Karpas-422 (cell line): ENCODE results near the gene OR5B2. TPM values are rescaled to one million over a fixed set of nuclear protein-coding genes. Genes with fewer than 3 reads are reported as not detected.
"Not testable (repeated sequence)": the region's sequence is repeated elsewhere in the genome, so short reads cannot be mapped to it uniquely, and the experiment has no call there.

Experiments
- DNase-seq: peaks from one replicate; pipeline ENCODE4 v3.0.0-alpha.2; 2015
- H2AFZ ChIP-seq: fragments of 200-600 bp; sonication (generic); 2 replicates; pipeline ENCODE4 v1.6.1; 2014; ENCODE audit warnings: antibody characterized with exemption, low read length, mixed read lengths
- H3K27ac ChIP-seq: fragments of 200-600 bp; sonication (generic); 2 replicates; pipeline ENCODE4 v1.5.1; 2014; ENCODE audit warnings: mild to moderate bottlenecking, low read length, moderate library complexity
- H3K27me3 ChIP-seq: fragments of 200-600 bp; sonication (generic); 2 replicates; pipeline ENCODE4 v1.6.1; 2014; ENCODE audit warnings: low read length, mixed read lengths
- H3K36me3 ChIP-seq: fragments of 200-600 bp; sonication (generic); 2 replicates; pipeline ENCODE4 v1.6.1; 2014; ENCODE audit warnings: low read length, mixed read lengths; ENCODE audit not compliant: insufficient read depth
- H3K4me1 ChIP-seq: fragments of 200-600 bp; sonication (generic); 2 replicates; pipeline ENCODE4 v1.6.1; 2014; ENCODE audit warnings: mild to moderate bottlenecking, low read length, mixed read lengths
- H3K4me2 ChIP-seq: fragments of 200-600 bp; sonication (generic); 2 replicates; pipeline ENCODE4 v1.6.1; 2014; ENCODE audit warnings: low read length, low read depth, mild to moderate bottlenecking; ENCODE audit not compliant: poor library complexity, severe bottlenecking
- H3K4me3 ChIP-seq: fragments of 200-600 bp; sonication (generic); 2 replicates; pipeline ENCODE4 v1.5.1; 2014; ENCODE audit warnings: mild to moderate bottlenecking, antibody characterized with exemption, low read length, mixed read lengths
- H3K79me2 ChIP-seq: fragments of 200-600 bp; sonication (generic); 2 replicates; pipeline ENCODE4 v1.6.1; 2014; ENCODE audit warnings: mild to moderate bottlenecking, low read length, mixed read lengths
- H3K9ac ChIP-seq: fragments of 200-600 bp; sonication (generic); 2 replicates; pipeline ENCODE4 v1.6.0; 2014; ENCODE audit warnings: low read length
- H3K9me2 ChIP-seq: fragments of 200-600 bp; sonication (generic), shearing (Covaris generic); replicated peaks from 2 replicates; pipeline ENCODE4 v1.6.0; 2014; ENCODE audit warnings: mild to moderate bottlenecking, low read length, moderate library complexity; ENCODE audit not compliant: insufficient read depth
- H3K9me3 ChIP-seq: fragments of 300-700, 200-600 bp; sonication (generic); 2 replicates; pipeline ENCODE4 v1.6.1; 2014; ENCODE audit warnings: low read length, mixed read lengths
- H4K20me1 ChIP-seq: fragments of 200-600 bp; sonication (generic); 2 replicates; pipeline ENCODE4 v1.6.1; 2014; ENCODE audit warnings: mild to moderate bottlenecking, antibody characterized with exemption, low read length, low read depth; ENCODE audit not compliant: insufficient read depth
- total RNA-seq: library from RNA; depleted of rRNA; stranded (reverse); fragments of >200 nt; shearing (Covaris generic); gene quantifications from 2 replicates; pipeline ENCODE4 v1.2.3, GENCODE V29; 2014; ENCODE audit warnings: low replicate concordance

The OR5B2 gene
- total RNA-seq, 1 experiment from 2014 or later: not detected

DNA sequence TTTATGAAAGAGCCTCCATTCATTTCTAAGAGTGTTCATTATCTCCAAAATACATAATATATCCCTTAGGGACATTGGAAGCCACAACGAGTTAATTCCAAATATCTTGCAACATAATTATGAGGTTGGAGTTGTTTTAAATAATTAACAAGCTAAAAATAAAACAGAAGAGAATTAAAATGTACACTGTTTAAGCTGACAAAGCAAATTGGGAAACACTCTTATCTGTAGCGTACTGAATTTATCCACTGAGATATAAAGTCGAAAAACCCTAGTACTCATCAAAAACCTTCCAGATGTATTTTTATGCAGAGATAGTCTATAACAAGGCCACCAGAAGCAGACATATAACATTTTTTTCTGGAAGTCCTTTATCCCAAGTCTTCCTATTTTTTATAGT is 6.3 kb upstream of the OR5B2 start:
- Histone ChIP-seq H4K20me1 (no peaks in the 10 kb centered on the region), H3K4me1 (no peaks in the 10 kb centered on the region), H3K4me2 (no peak overlapping the region)

DNA sequence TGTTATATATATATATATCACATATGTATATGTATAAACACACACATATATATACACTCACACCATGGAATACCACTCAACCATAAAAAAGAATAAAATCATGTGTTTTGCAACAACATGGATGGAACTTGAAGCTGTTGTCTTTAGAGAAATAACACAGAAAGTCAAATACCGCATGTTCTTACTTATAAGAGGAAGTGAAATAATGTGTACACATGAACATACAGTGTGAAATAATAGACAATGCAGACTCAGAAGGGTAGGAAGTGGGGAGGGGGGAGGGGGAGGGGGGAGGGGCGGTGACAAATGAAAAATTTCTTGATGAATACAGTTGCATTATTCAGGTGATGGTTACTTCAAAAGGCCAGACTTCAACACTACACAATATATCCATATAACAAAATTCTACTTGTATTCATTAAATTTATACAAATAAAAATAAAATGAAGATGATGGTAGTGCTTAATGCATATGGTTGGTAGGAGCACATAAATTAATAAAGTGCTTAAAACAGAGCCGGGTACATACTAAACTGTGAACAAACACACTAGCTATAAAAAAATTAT is 5.8 kb upstream of the OR5B2 start:
- Histone ChIP-seq H3K4me1 (no peaks in the 10 kb centered on the region), H3K79me2 (no peaks in the 10 kb centered on the region), H3K27me3 (no peaks in the 10 kb centered on the region), H3K4me3 (no peak overlapping the region), H3K9me3 (no peaks in the 10 kb centered on the region), H3K27ac (no peak overlapping the region), H2AFZ (no peak overlapping the region), H3K9ac (no peak overlapping the region), H4K20me1 (no peaks in the 10 kb centered on the region), H3K9me2 (no peaks in the 10 kb centered on the region), H3K4me2 (no peak overlapping the region), H3K36me3 (no peaks in the 10 kb centered on the region)
- DNase-seq: no peak

More for the DNA sequence above, 6.3 kb upstream of the OR5B2 start:
- H3K9ac ChIP-seq: no peak overlapping the region
- DNase-seq: no peak
- H3K79me2 ChIP-seq: no peaks in the 10 kb centered on the region
- H3K27me3 ChIP-seq: no peaks in the 10 kb centered on the region
- H3K9me2 ChIP-seq: no peaks in the 10 kb centered on the region
- H3K36me3 ChIP-seq: no peaks in the 10 kb centered on the region
- H3K27ac ChIP-seq: no peak overlapping the region
- H3K9me3 ChIP-seq: no peaks in the 10 kb centered on the region
- no peak overlapping the region for H3K4me3 ChIP-seq
- no peak overlapping the region for H2AFZ ChIP-seq

DNA sequence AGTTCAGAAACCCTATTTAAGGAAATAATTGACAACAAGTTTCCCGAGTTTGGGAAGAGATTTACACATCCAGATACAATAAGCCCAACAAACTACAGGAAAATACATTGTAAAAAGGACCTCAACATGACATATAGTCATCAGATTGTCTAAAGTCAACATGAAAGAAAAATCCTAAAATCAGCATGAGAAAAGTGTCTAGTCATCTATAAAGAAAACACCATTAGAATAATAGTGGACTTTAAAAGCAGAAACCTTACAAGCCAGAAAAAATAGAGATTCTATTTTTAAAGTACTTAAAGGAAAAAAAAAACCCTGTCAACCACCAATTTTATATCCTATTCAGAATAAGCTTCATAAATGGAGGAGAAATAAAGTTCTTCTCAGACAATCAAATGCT is 1.4 kb upstream of the OR5B2 start:
- Histone ChIP-seq H3K27ac (no peak overlapping the region), H3K79me2 (no peaks in the 10 kb centered on the region), H3K9ac (no peak overlapping the region), H3K4me2 (no peak overlapping the region), H4K20me1 (no peaks in the 10 kb centered on the region), H3K36me3 (no peaks in the 10 kb centered on the region), H2AFZ (no peak overlapping the region), H3K27me3 (no peaks in the 10 kb centered on the region), H3K9me3 (no peaks in the 10 kb centered on the region), H3K4me1 (no peaks in the 10 kb centered on the region), H3K9me2 (no peaks in the 10 kb centered on the region), H3K4me3 (no peak overlapping the region)
- DNase-seq: no peak

DNA sequence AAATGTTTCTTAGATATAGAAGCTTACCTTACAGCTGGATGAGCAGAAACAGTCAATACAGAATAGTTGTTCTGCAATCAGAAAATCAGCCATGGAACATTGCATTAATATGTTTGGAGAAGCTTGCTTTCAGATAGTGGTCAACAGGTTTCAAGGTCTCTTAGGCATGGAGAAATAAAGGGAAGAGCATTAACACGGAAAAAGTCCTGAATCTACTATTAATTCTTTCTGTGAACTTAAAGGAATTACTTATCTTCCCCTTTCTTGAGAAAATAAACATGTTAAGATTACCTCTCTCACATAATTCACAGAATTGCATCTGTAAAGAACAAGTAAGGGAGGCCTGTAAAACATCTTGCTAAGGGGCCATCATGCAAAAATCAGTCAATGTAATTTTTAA is 21.1 kb downstream of the OR5B2 start, which contains the start of gene OR5B3:
Gene OR5B3, minus strand, starts transcription at position 101 of the 400 bp plus-strand sequence. CDS start 3,465 bp downstream, outside the sequence.
- Histone ChIP-seq H3K4me1 (no peaks in the 10 kb centered on the region), H3K9me3 (peaks cover 5% of the 10 kb centered on the region), H3K79me2 (no peaks in the 10 kb centered on the region), H2AFZ (no peak within 1 kb of the TSS), H3K9me2 (no peaks in the 10 kb centered on the region), H4K20me1 (no peaks in the 10 kb centered on the region), H3K4me3 (no peak within 1 kb of the TSS), H3K36me3 (no peaks in the 10 kb centered on the region), H3K4me2 (no peak within 1 kb of the TSS), H3K27ac (no peak within 1 kb of the TSS), H3K9ac (no peak within 1 kb of the TSS), H3K27me3 (no peaks in the 10 kb centered on the region)
- no peak for DNase-seq

DNA sequence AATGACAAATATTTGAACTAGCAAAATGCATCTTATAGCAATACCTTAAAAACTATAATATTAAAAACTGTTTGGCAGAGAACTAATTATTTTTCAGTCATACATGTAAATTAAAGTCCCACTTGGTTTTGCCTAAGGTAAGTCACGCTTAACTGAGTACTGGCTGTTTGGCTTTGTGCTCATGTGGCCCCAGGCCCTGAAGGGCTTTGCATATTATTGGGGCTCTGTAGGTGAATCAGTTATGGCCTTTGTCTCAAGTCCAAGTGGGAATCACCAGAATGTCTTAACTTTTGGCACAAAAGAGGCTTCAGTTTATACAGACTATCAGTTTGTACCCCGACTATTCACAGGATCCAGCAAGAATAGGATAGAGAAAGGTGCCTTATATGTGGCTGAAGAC is 28.3 kb downstream of the OR5B2 start:
- not testable (repeated sequence) for H3K9me2 ChIP-seq, H2AFZ ChIP-seq, DNase-seq, H3K27me3 ChIP-seq, H3K9ac ChIP-seq, H3K4me3 ChIP-seq, H3K79me2 ChIP-seq, H3K9me3 ChIP-seq, H3K36me3 ChIP-seq, H4K20me1 ChIP-seq, H3K4me1 ChIP-seq, H3K27ac ChIP-seq, H3K4me2 ChIP-seq

DNA sequence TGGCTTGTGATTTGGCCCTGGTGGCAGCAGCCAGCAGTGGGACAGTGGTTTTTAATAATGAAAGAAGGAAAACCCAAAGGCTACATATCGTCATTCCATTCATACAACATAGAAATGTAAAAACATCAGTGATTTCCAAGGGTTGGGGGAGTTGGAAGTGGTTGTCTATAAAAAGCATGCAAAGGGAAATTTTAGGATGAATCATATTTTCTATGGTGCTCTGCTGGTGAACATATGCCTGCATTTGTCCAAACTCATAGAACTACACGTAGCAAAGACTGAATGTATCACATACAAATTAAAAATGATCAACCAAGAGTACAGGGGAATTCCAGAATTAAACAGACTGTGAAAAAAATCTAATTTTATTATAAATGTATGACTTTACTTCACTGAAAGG is 32.3 kb downstream of the OR5B2 start:
- no peaks in the 10 kb centered on the region for H3K9me3 ChIP-seq
- no peak overlapping the region for H3K4me2 ChIP-seq
- no peak overlapping the region for H3K4me3 ChIP-seq
- no peaks in the 10 kb centered on the region for H3K27me3 ChIP-seq
- H3K4me1 ChIP-seq: no peaks in the 10 kb centered on the region
- no peaks in the 10 kb centered on the region for H3K36me3 ChIP-seq
- H4K20me1 ChIP-seq: no peaks in the 10 kb centered on the region
- no peak for DNase-seq
- H3K27ac ChIP-seq: no peak overlapping the region
- no peaks in the 10 kb centered on the region for H3K9me2 ChIP-seq
- H3K9ac ChIP-seq: no peak overlapping the region
- no peak overlapping the region for H2AFZ ChIP-seq
- H3K79me2 ChIP-seq: no peaks in the 10 kb centered on the region

DNA sequence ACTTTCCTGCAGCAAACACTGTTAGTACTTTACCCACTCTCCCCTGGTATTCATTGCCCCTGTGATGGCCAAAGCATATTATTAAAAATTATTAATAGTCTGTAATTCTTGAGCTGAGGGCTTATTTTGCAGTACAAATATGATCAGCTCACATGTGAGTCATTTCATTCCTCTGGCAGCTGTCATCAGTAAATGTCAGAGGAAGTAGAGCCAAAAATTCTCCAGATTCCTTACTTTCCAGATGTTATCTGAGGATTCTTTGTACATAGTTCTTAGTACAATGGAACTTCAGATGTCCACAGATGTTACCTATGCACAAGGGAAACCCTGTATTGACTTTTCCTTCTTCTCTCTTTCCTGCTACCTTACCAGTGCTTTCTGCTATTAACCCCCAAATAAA is 33.7 kb downstream of the OR5B2 start:
- no peaks in the 10 kb centered on the region for H3K27me3 ChIP-seq

DNA sequence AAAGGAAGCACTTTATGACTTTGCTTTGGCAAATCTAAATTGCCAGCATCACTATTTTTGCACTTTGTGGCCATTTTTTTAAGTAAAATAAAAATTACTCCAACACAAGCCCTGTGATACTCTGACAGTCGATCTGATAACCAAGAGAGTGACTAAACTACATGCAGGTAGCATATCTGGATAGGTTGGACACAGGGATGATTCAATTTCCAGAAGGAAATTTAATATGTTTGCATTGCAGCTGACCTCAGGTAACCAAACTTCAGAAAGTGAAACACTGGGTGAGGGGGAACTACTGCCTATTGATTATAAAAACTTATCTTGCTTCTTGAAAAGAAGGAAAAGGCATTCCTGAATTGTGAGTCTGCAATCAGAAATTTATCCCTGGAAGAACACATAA is 35.2 kb downstream of the OR5B2 start:
- no peaks in the 10 kb centered on the region for H3K27me3 ChIP-seq
- no peaks in the 10 kb centered on the region for H4K20me1 ChIP-seq
- H3K79me2 ChIP-seq: no peaks in the 10 kb centered on the region
- H3K9ac ChIP-seq: no peak overlapping the region
- H3K9me2 ChIP-seq: no peaks in the 10 kb centered on the region
- no peak overlapping the region for H2AFZ ChIP-seq
- no peaks in the 10 kb centered on the region for H3K9me3 ChIP-seq
- H3K27ac ChIP-seq: no peak overlapping the region
- no peaks in the 10 kb centered on the region for H3K4me1 ChIP-seq
- H3K36me3 ChIP-seq: no peaks in the 10 kb centered on the region
- no peak overlapping the region for H3K4me3 ChIP-seq
- no peak overlapping the region for H3K4me2 ChIP-seq
- DNase-seq: no peak

More for the DNA sequence above, 33.7 kb downstream of the OR5B2 start:
- DNase-seq: no peak
- no peaks in the 10 kb centered on the region for H3K4me1 ChIP-seq
- no peaks in the 10 kb centered on the region for H3K9me2 ChIP-seq
- H2AFZ ChIP-seq: no peak overlapping the region
- no peaks in the 10 kb centered on the region for H4K20me1 ChIP-seq
- no peaks in the 10 kb centered on the region for H3K36me3 ChIP-seq
- no peak overlapping the region for H3K4me2 ChIP-seq
- H3K9me3 ChIP-seq: no peaks in the 10 kb centered on the region
- no peak overlapping the region for H3K9ac ChIP-seq
- no peaks in the 10 kb centered on the region for H3K79me2 ChIP-seq
- no peak overlapping the region for H3K27ac ChIP-seq
- H3K4me3 ChIP-seq: no peak overlapping the region

DNA sequence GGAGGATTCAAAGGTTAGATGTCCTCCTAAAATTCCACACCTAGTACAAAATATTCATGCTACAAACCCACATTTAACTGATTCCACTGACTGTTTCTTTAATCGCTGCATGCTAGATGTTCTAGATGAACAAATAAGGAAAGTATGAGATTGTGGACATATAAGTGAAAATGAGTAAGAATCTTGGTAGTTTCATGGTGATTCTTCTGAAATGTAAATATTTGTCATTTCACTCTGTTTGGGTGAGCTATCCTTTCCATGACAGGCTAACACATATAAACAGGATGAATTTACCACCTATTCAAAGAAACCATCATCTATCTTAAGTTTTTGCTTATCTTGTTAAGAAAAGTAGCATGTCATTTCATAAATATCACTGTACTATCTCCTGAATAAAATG is 36.0 kb downstream of the OR5B2 start:
- no peaks in the 10 kb centered on the region for H3K4me1 ChIP-seq
- H3K9me3 ChIP-seq: no peaks in the 10 kb centered on the region
- no peaks in the 10 kb centered on the region for H3K9me2 ChIP-seq
- no peak for DNase-seq
- H3K4me3 ChIP-seq: no peak overlapping the region
- no peak overlapping the region for H3K4me2 ChIP-seq
- H3K9ac ChIP-seq: no peak overlapping the region
- no peak overlapping the region for H3K27ac ChIP-seq
- no peaks in the 10 kb centered on the region for H3K79me2 ChIP-seq
- H3K36me3 ChIP-seq: no peaks in the 10 kb centered on the region
- H4K20me1 ChIP-seq: no peaks in the 10 kb centered on the region
- no peak overlapping the region for H2AFZ ChIP-seq
- H3K27me3 ChIP-seq: no peaks in the 10 kb centered on the region
